Measurements from ENCODE around the gene RPTOR.

DNA sequence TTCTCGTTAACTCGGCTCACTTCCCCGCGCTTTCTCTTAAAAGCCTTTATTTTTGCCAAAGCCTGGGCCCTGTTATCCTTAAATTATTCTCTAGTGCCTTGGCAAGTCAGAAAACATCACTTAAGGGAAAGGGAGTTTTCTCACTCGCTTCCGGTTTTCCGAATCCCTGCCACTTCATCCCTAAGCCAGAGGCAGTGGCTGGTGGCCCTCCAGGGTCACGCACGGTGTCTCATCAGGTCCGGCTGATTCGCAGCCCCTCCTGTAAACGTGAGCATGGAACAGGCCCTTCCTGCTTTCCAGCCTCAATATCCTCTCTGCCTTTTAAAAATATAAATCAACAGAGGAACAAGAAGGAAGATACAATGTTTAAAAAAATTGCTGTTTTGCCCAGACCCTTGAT lies 304.5 kb downstream of the RPTOR start:
- TF ChIP-seq POLR2AphosphoS5 (IDR thresholded peaks at IDR 0.05; ENCODE audit: borderline replicate concordance, low read depth, low read length), result no peak
- no peak for TF ChIP-seq EZH2 (IDR thresholded peaks at IDR 0.05)
- no peak for TF ChIP-seq FOXP2 (optimal IDR thresholded peaks at IDR 0.05; ENCODE audit: control extremely low read depth, extremely low read length, insufficient read depth)
